Measurements from ENCODE around the gene GGPS1. TPM values are rescaled to one million over a fixed set of nuclear protein-coding genes. Genes with fewer than 3 reads are reported as not detected.
"Not testable (repeated sequence)": the region's sequence is repeated elsewhere in the genome, so short reads cannot be mapped to it uniquely, and the experiment has no call there.

Gene GGPS1
- total RNA-seq, 2 donors from 2014 or later = 19.0 to 23.7 TPM

- H3K36me3 Mint-ChIP-seq = no peaks in the 10 kb centered on the region
- no peaks in the 10 kb centered on the region for H3K27me3 Mint-ChIP-seq
- ATAC-seq = no peak
- H3K4me1 Mint-ChIP-seq (ENCODE audit: low read depth in 2 of 2) = peaks cover 15 to 37% of the 10 kb centered on the region in 2 donors
- no peak overlapping the region for H3K27ac Mint-ChIP-seq
- no peaks in the 10 kb centered on the region for H3K9me3 Mint-ChIP-seq
- DNase-seq (ENCODE audit: low spot score) = no peak
- no peak overlapping the region for H3K4me3 Mint-ChIP-seq
These were observed 41.4 kb downstream of the GGPS1 start for GRCh38 chr1:235369802-235370201.

GRCh38 chr1:235375919-235376605 is 47.7 kb downstream of the GGPS1 start:
- H3K36me3 Mint-ChIP-seq = peaks cover 7% of the 10 kb centered on the region
- ATAC-seq (no peak), DNase-seq (ENCODE audit: low spot score) (no peak)
- H3K9me3 Mint-ChIP-seq = no peaks in the 10 kb centered on the region
- no peak overlapping the region for H3K4me3 Mint-ChIP-seq
- no peaks in the 10 kb centered on the region for H3K27me3 Mint-ChIP-seq
- H3K27ac Mint-ChIP-seq = no peak overlapping the region
- peaks cover 4 to 10% of the 10 kb centered on the region in 2 donors for H3K4me1 Mint-ChIP-seq (ENCODE audit: low read depth in 2 of 2)

- ATAC-seq; H3K27me3 Mint-ChIP-seq; H3K4me3 Mint-ChIP-seq; DNase-seq (ENCODE audit: low spot score); H3K36me3 Mint-ChIP-seq; H3K9me3 Mint-ChIP-seq; H3K27ac Mint-ChIP-seq; H3K4me1 Mint-ChIP-seq (ENCODE audit: low read depth in 2 of 2): not testable (repeated sequence)
These were observed 49.9 kb downstream of the GGPS1 start for GRCh38 chr1:235378134-235378735.

GRCh38 chr1:235381955-235382739 is 53.8 kb downstream of the GGPS1 start:
- not testable (repeated sequence) for H3K27ac Mint-ChIP-seq; ATAC-seq; H3K9me3 Mint-ChIP-seq; H3K4me1 Mint-ChIP-seq (ENCODE audit: low read depth in 2 of 2); H3K27me3 Mint-ChIP-seq; DNase-seq (ENCODE audit: low spot score); H3K4me3 Mint-ChIP-seq
- peaks cover 21% of the 10 kb centered on the region for H3K36me3 Mint-ChIP-seq

- not testable (repeated sequence) for H3K4me1 Mint-ChIP-seq (ENCODE audit: low read depth in 2 of 2); DNase-seq (ENCODE audit: low spot score); H3K27me3 Mint-ChIP-seq
These were observed 57.3 kb downstream of the GGPS1 start for GRCh38 chr1:235385633-235386032.

GRCh38 chr1:235391874-235392273 is 63.5 kb downstream of the GGPS1 start:
- Mint-ChIP-seq H3K27me3 (no peaks in the 10 kb centered on the region), H3K27ac (no peak overlapping the region), H3K36me3 (no peaks in the 10 kb centered on the region), H3K9me3 (no peaks in the 10 kb centered on the region), H3K4me3 (no peak overlapping the region), H3K4me1 (ENCODE audit: low read depth in 2 of 2) (peaks cover 0 to 7% of the 10 kb centered on the region in 2 donors)
- no peak for DNase-seq (ENCODE audit: low spot score)
- no peak for ATAC-seq

More at GRCh38 chr1:235385633-235386032, 57.3 kb downstream of the GGPS1 start:
- H3K27ac Mint-ChIP-seq, ATAC-seq, H3K4me3 Mint-ChIP-seq, H3K9me3 Mint-ChIP-seq: not testable (repeated sequence)
- peaks cover 17% of the 10 kb centered on the region for H3K36me3 Mint-ChIP-seq

Other genes starting within 250 kb of the GGPS1 start
- gene TOMM20, start 199.7 kb upstream of the GGPS1 start, total RNA-seq = 10 to 100 TPM; 85.7 to 89.6 TPM
- 100 to 1,000 TPM; 104 to 132 TPM for gene RBM34, start 167.3 kb upstream of the GGPS1 start, total RNA-seq
- 10 to 100 TPM; 74.2 to 79.2 TPM for gene ARID4B, start 391 bp upstream of the GGPS1 start, total RNA-seq
- 10 to 100 TPM; 34.0 to 40.9 TPM for gene TBCE, start 38.9 kb downstream of the GGPS1 start, total RNA-seq
- gene B3GALNT2, start 175.9 kb downstream of the GGPS1 start, total RNA-seq = 10 to 100 TPM; 10.3 to 25.9 TPM